Keratinocyte (primary cell): ENCODE results near the gene TMEM120B.
"Not testable (repeated sequence)": the region's sequence is repeated elsewhere in the genome, so short reads cannot be mapped to it uniquely, and the experiment has no call there.

Experiments used
- EZH2 ChIP-seq: IDR thresholded peaks from one replicate; pipeline ENCODE4 v1.6.1; 2012; ENCODE audit warnings: inconsistent platforms, mild to moderate bottlenecking, low read length, moderate library complexity
- TF ChIP-seq, protein P1 (sequence below), 3 experiments: IDR thresholded peaks in 1 of 3; conservative IDR thresholded peaks in 1 of 3; optimal IDR thresholded peaks in 1 of 3; 2 replicates in 2 of 3; 3 replicates in 1 of 3; pipeline versions ENCODE3 to v1.5.1; 2011; ENCODE audit warnings: low read length in 3 of 3, mild to moderate bottlenecking in 3 of 3, moderate library complexity in 2 of 3, control low read depth in 1 of 3, inconsistent platforms in 1 of 3; ENCODE audit not compliant: insufficient read depth in 2 of 3; ENCODE audit errors: extremely low read depth in 1 of 3

DNA sequence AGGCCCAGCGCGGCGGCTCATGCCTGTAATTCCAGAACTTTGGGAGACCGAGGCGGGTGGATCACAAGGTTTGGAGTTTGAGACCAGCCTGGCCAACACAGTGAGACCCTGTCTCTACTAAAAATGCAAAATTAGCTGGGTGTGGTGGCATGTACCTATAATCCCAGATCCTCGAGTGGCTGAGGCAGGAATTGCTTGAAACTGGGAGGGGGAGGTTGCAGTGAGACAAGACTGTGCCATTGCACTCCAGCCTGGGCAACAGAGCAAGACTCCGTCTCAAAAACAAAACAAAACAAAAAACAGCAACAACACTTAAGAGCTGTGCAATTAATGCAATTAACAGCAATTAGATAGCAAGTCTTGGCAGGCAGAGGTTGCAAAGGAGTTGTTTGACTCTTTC is 2.5 kb downstream of the TMEM120B start:
- TF ChIP-seq, protein P1, sequence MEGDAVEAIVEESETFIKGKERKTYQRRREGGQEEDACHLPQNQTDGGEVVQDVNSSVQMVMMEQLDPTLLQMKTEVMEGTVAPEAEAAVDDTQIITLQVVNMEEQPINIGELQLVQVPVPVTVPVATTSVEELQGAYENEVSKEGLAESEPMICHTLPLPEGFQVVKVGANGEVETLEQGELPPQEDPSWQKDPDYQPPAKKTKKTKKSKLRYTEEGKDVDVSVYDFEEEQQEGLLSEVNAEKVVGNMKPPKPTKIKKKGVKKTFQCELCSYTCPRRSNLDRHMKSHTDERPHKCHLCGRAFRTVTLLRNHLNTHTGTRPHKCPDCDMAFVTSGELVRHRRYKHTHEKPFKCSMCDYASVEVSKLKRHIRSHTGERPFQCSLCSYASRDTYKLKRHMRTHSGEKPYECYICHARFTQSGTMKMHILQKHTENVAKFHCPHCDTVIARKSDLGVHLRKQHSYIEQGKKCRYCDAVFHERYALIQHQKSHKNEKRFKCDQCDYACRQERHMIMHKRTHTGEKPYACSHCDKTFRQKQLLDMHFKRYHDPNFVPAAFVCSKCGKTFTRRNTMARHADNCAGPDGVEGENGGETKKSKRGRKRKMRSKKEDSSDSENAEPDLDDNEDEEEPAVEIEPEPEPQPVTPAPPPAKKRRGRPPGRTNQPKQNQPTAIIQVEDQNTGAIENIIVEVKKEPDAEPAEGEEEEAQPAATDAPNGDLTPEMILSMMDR (optimal IDR thresholded peaks at IDR 0.05 in 1 of 3, IDR thresholded peaks at IDR 0.05 in 1 of 3, conservative IDR thresholded peaks at IDR 0.05 in 1 of 3; ENCODE audit: extremely low read depth in 1 of 3, insufficient read depth in 2 of 3, low read length in 3 of 3), result not testable (repeated sequence)
- TF ChIP-seq EZH2, result not testable (repeated sequence)
